Calu3 (cell line): ENCODE measurements around the gene PITPNM3. TPM values are rescaled to one million over a fixed set of nuclear protein-coding genes. Genes with fewer than 3 reads are reported as not detected.

Experiments used
- BruUV-seq: library from RNA; stranded (reverse); fragments of 400-500 nt; replicated peaks from 2 replicates; lab custom pipeline; 2021; lab: Mats Ljungman, UMichigan
- CTCF ChIA-PET: fragments of 300-600 bp; sonication (Branson Sonifier 250); formaldehyde crosslinking; loops from one replicate; lab custom pipeline; 2022; ENCODE audit warnings: antibody characterized with exemption; lab: Charles Lee
- DNase-seq: peaks from one replicate; pipeline ENCODE4 v3.0.0; 2022
- H3K27ac Mint-ChIP-seq: one replicate; pipeline ENCODE4 v1.8.0; 2022; ENCODE audit warnings: mixed read lengths; ENCODE audit not compliant: unreplicated experiment
- H3K27me3 Mint-ChIP-seq: one replicate; pipeline ENCODE4 v1.8.0; 2022; ENCODE audit warnings: mixed read lengths; ENCODE audit not compliant: unreplicated experiment
- H3K36me3 Mint-ChIP-seq: one replicate; pipeline ENCODE4 v1.8.0; 2022; ENCODE audit warnings: mild to moderate bottlenecking, moderate library complexity, mixed read lengths; ENCODE audit not compliant: insufficient read depth, unreplicated experiment
- H3K4me1 Mint-ChIP-seq: one replicate; pipeline ENCODE4 v1.8.0; 2022; ENCODE audit warnings: mild to moderate bottlenecking, low read depth, mixed read lengths; ENCODE audit not compliant: unreplicated experiment
- H3K4me3 Mint-ChIP-seq: one replicate; pipeline ENCODE4 v1.8.0; 2022; ENCODE audit warnings: mild to moderate bottlenecking, low read depth, moderate library complexity, mixed read lengths; ENCODE audit not compliant: unreplicated experiment
- H3K9me3 Mint-ChIP-seq: one replicate; pipeline ENCODE4 v1.8.0; 2022; ENCODE audit warnings: low read depth, mixed read lengths; ENCODE audit not compliant: unreplicated experiment
- CTCF ChIP-seq: fragments of 200-600 bp; IDR thresholded peaks from one replicate; pipeline ENCODE4 v1.8.0; 2022; ENCODE audit warnings: antibody characterized with exemption; ENCODE audit not compliant: unreplicated experiment
- intact Hi-C: fragments of 100-400 bp; cut with micrococcal nuclease; formaldehyde crosslinking; loops from one replicate; pipeline ENCODE4 v1.10.0; 2022; ENCODE audit not compliant: unreplicated experiment
- total RNA-seq: library from RNA; stranded (reverse); gene quantifications from 2 replicates; pipeline ENCODE4 v1.2.3, GENCODE V29; 2022

Gene PITPNM3
- total RNA-seq, 1 experiment from 2014 or later = 10.7 TPM

GRCh38 chr17:6505425-6506142 is 50.8 kb downstream of the PITPNM3 start:
- no peak for TF ChIP-seq CTCF
- H3K36me3 Mint-ChIP-seq = peaks cover 7% of the 10 kb centered on the region
- no peak overlapping the region for H3K4me3 Mint-ChIP-seq
- intact Hi-C loops = loop anchor here (5.0 kb wide), 1 partner anchor 47 kb away; no protein-coding TSS in a partner anchor
- no peaks in the 10 kb centered on the region for H3K27me3 Mint-ChIP-seq
- peaks cover 23% of the 10 kb centered on the region for H3K4me1 Mint-ChIP-seq
- CTCF ChIA-PET = no interaction called here
- no peak for DNase-seq
- no TSS peak for BruUV-seq
- no peak overlapping the region for H3K27ac Mint-ChIP-seq
- H3K9me3 Mint-ChIP-seq = no peaks in the 10 kb centered on the region

GRCh38 chr17:6503641-6504195 is 52.6 kb downstream of the PITPNM3 start:
- CTCF ChIA-PET = no interaction called here
- intact Hi-C loops = no loop called here
- no peak overlapping the region for H3K4me3 Mint-ChIP-seq

GRCh38 chr17:6502871-6503509 is 53.4 kb downstream of the PITPNM3 start:
- DNase-seq = no peak
- Mint-ChIP-seq H3K4me1 (peaks cover 21% of the 10 kb centered on the region), H3K4me3 (no peak overlapping the region), H3K9me3 (no peaks in the 10 kb centered on the region), H3K27me3 (no peaks in the 10 kb centered on the region), H3K27ac (no peak overlapping the region), H3K36me3 (peaks cover 7% of the 10 kb centered on the region)
- CTCF ChIA-PET = no interaction called here
- intact Hi-C loops = no loop called here
- no TSS peak for BruUV-seq
- TF ChIP-seq CTCF = no peak

More at GRCh38 chr17:6503641-6504195, 52.6 kb downstream of the PITPNM3 start:
- DNase-seq = no peak
- Mint-ChIP-seq H3K36me3 (peaks cover 7% of the 10 kb centered on the region), H3K27ac (no peak overlapping the region), H3K27me3 (no peaks in the 10 kb centered on the region), H3K4me1 (peaks cover 23% of the 10 kb centered on the region), H3K9me3 (no peaks in the 10 kb centered on the region)
- TF ChIP-seq CTCF = no peak
- BruUV-seq = no TSS peak

- no peak overlapping the region for H3K27ac Mint-ChIP-seq
Measured at GRCh38 chr17:6502142-6502541, 54.2 kb downstream of the PITPNM3 start.

More at GRCh38 chr17:6502142-6502541, 54.2 kb downstream of the PITPNM3 start:
- TF ChIP-seq CTCF = no peak
- no TSS peak for BruUV-seq
- peaks cover 13% of the 10 kb centered on the region for H3K4me1 Mint-ChIP-seq
- no peaks in the 10 kb centered on the region for H3K9me3 Mint-ChIP-seq
- H3K4me3 Mint-ChIP-seq = no peak overlapping the region
- intact Hi-C loops = no loop called here
- DNase-seq = no peak
- CTCF ChIA-PET = no interaction called here
- H3K36me3 Mint-ChIP-seq = no peaks in the 10 kb centered on the region
- no peaks in the 10 kb centered on the region for H3K27me3 Mint-ChIP-seq
